Activated CD8-positive, alpha-beta memory T cell treated with anti-CD3 and anti-CD28 coated beads for 1 hour (primary cell): ENCODE measurements around the gene ANO6.
"Not testable (repeated sequence)": the region's sequence is repeated elsewhere in the genome, so short reads cannot be mapped to it uniquely, and the experiment has no call there.

Experiments used
- DNase-seq, 2 donors: peaks; one replicate each; pipeline ENCODE4 v3.0.0-alpha.2; 2020; ENCODE audit warnings: low read depth in 1 of 2; ENCODE audit errors: extremely low read depth in 1 of 2

Gene ANO6

GRCh38 chr12:45389426-45389825 is 173.5 kb downstream of the ANO6 start:
- DNase-seq, result no peak

GRCh38 chr12:45397499-45397898 is 181.6 kb downstream of the ANO6 start:
- not testable (repeated sequence) for DNase-seq

GRCh38 chr12:45398552-45398951 is 182.7 kb downstream of the ANO6 start:
- DNase-seq, result no peak

GRCh38 chr12:45400991-45401390 is 185.1 kb downstream of the ANO6 start:
- no peak for DNase-seq

GRCh38 chr12:45402288-45402687 is 186.4 kb downstream of the ANO6 start:
- DNase-seq, result no peak

GRCh38 chr12:45406988-45407850 is 191.3 kb downstream of the ANO6 start:
- DNase-seq, result no peak

GRCh38 chr12:45407981-45408728 is 192.3 kb downstream of the ANO6 start:
- DNase-seq, result no peak

- DNase-seq, result no peak
Measured at GRCh38 chr12:45408729-45409114, 192.8 kb downstream of the ANO6 start.

- DNase-seq, result no peak
Measured at GRCh38 chr12:45409966-45410365, 194.1 kb downstream of the ANO6 start.

GRCh38 chr12:45411626-45412025 is 195.7 kb downstream of the ANO6 start:
- no peak for DNase-seq

- DNase-seq, result no peak
Measured at GRCh38 chr12:45415393-45415817, 199.5 kb downstream of the ANO6 start.

- DNase-seq, result no peak
Measured at GRCh38 chr12:45416126-45416525, 200.2 kb downstream of the ANO6 start.

- no peak for DNase-seq
Measured at GRCh38 chr12:45418520-45418919, 202.6 kb downstream of the ANO6 start.

GRCh38 chr12:45419317-45419814 is 203.5 kb downstream of the ANO6 start:
- no peak for DNase-seq

- DNase-seq, result no peak
Measured at GRCh38 chr12:45421736-45422135, 205.8 kb downstream of the ANO6 start.

GRCh38 chr12:45423931-45424330 is 208.0 kb downstream of the ANO6 start:
- DNase-seq, result no peak

GRCh38 chr12:45425426-45425825 is 209.5 kb downstream of the ANO6 start:
- no peak for DNase-seq

GRCh38 chr12:45426294-45426693 is 210.4 kb downstream of the ANO6 start:
- no peak for DNase-seq

- DNase-seq, result no peak
Measured at GRCh38 chr12:45427042-45427441, 211.1 kb downstream of the ANO6 start.

GRCh38 chr12:45429831-45430230 is 213.9 kb downstream of the ANO6 start:
- DNase-seq, result no peak

- no peak for DNase-seq
Measured at GRCh38 chr12:45431126-45431525, 215.2 kb downstream of the ANO6 start.

GRCh38 chr12:45432710-45433109 is 216.8 kb downstream of the ANO6 start:
- DNase-seq, result no peak
